ENCODE data around the gene NTRK2.

Gene NTRK2
- total RNA-seq, result 0 to 11.3 (median 0.32) reads per million in 9 experiments

DNA sequence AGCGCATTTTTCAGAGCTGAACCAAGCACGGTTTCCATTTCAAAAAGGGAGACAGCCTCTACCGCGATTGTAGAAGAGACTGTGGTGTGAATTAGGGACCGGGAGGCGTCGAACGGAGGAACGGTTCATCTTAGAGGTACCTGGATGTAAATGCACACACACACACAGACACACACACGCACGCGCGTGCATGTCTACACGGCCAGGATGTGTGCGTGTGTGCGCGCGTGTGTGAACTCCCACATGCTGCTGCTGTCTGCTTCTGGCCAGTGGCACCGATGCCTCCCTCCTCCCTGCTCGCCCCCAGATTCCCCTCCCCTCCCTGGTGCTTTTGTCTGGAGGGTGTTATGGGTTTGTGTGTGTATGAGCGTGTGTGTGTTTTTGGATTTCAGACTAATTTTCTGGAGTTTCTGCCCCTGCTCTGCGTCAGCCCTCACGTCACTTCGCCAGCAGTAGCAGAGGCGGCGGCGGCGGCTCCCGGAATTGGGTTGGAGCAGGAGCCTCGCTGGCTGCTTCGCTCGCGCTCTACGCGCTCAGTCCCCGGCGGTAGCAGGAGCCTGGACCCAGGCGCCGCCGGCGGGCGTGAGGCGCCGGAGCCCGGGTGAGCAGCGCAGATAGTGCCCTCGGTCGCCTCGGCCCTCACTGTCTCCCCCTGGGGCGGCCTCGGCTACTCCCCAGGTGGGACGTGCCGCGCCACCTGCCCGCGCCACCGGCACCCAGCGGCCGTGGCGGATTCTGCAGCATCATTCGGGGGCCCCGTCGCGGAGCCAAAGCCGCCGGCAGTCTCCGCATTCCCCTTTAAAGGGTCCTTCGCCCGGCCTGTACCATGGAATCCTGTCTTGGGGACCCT lies at the start of gene NTRK2:
Gene NTRK2 (plus strand): TSS at position 442 of the 850 bp plus-strand sequence. CDS start 1,020 bp downstream, outside the sequence.
- no peaks in the 10 kb centered on the region for H3K9me3 Mint-ChIP-seq
- no peak within 1 kb of the TSS for H3K27ac Mint-ChIP-seq
- H3K36me3 Mint-ChIP-seq (ENCODE audit: insufficient read depth), result no peaks in the 10 kb centered on the region
- H3K4me1 Mint-ChIP-seq (ENCODE audit: low read depth in 2 of 2), result peaks cover 0 to 14% of the 10 kb centered on the region in 2 donors
- DNase-seq, result no peak
- peak within 1 kb of the TSS in 1 of 2 donors; percentile 70 for H3K4me3 Mint-ChIP-seq
- H3K27me3 Mint-ChIP-seq, result peaks cover 62 to 70% of the 10 kb centered on the region in 2 donors
- ATAC-seq (replicated peaks), result peak; percentile 46

DNA sequence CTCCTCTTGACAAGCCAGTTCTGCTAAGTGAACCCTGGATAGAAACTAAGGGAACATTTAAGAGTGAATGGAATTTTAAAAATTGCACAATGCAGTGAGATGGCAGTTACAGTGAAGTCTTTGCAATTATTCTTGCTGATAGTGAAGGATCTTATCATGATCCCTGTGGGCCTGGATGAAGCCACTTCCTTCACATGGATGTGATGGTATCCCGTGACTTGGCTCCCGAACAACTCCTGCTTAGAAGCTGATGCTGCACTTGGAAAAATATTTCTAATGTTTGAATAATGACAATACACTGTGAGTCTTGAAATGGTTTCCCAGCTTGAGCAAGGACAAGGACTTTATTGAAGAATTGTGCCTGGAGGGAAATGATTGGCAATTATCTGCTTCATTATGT lies 49.2 kb upstream of the NTRK2 start:
- H3K4me1 Mint-ChIP-seq (ENCODE audit: low read depth in 2 of 2), result no peaks in the 10 kb centered on the region
- H3K27ac Mint-ChIP-seq, result no peak overlapping the region
- DNase-seq, result no peak
- no peaks in the 10 kb centered on the region for H3K9me3 Mint-ChIP-seq
- H3K4me3 Mint-ChIP-seq, result no peak overlapping the region
- ATAC-seq (replicated peaks), result no peak
- no peaks in the 10 kb centered on the region for H3K36me3 Mint-ChIP-seq (ENCODE audit: insufficient read depth)
- H3K27me3 Mint-ChIP-seq, result peaks cover 0 to 25% of the 10 kb centered on the region in 2 donors

DNA sequence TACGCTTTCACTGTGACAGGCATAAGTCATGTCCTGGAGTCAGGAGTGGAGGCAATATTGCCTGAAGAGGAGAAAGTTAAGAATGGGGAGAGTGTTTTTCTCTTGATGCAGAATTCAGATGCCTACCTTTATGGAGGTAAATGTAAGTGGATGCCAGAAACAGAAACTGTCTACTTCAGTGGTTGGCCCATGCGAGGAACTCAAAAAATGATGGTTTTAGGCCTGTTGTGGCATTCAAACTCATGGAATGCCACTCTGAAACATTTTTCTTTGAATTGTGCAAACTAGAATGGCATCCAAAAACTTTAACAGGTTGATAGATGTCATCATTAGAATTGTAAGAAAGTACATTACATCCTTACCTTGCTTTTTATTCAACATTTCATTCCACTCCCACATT lies 47.7 kb upstream of the NTRK2 start:
- no peak overlapping the region for H3K27ac Mint-ChIP-seq
- ATAC-seq (replicated peaks) (no peak), DNase-seq (no peak)
- no peaks in the 10 kb centered on the region for H3K36me3 Mint-ChIP-seq (ENCODE audit: insufficient read depth)
- H3K27me3 Mint-ChIP-seq, result peaks cover 0 to 25% of the 10 kb centered on the region in 2 donors
- H3K4me3 Mint-ChIP-seq, result no peak overlapping the region
- H3K4me1 Mint-ChIP-seq (ENCODE audit: low read depth in 2 of 2), result no peaks in the 10 kb centered on the region
- H3K9me3 Mint-ChIP-seq, result no peaks in the 10 kb centered on the region

DNA sequence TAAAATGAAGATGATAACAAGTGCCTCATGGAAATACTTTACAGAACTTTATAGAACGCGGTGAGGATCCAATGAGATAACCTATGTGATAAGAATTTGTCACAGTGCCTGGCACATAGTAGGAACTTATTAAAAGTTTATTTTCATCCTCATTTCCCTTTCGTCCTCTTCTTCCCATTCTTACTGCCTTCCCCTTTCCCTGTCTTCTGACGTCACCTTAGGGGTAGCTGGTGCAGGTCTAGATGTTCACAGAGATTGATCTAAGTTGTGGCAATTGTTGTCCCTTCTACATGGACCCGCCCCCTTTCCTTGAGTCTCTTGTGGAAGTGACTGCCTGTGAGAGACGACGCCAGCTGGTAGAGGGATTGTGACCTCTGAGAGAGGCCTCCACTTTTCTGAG lies 46.5 kb upstream of the NTRK2 start:
- no peaks in the 10 kb centered on the region for H3K9me3 Mint-ChIP-seq
- no peak overlapping the region for H3K27ac Mint-ChIP-seq
- DNase-seq, result no peak
- no peaks in the 10 kb centered on the region for H3K4me1 Mint-ChIP-seq (ENCODE audit: low read depth in 2 of 2)
- H3K27me3 Mint-ChIP-seq, result peaks cover 0 to 21% of the 10 kb centered on the region in 2 donors
- H3K4me3 Mint-ChIP-seq, result no peak overlapping the region
- no peaks in the 10 kb centered on the region for H3K36me3 Mint-ChIP-seq (ENCODE audit: insufficient read depth)
- ATAC-seq (replicated peaks), result no peak

- no peak overlapping the region for H3K4me3 Mint-ChIP-seq
- H3K27ac Mint-ChIP-seq, result no peak overlapping the region
- peaks cover 6 to 7% of the 10 kb centered on the region in 2 donors for H3K9me3 Mint-ChIP-seq
- no peak for ATAC-seq (replicated peaks)
- no peaks in the 10 kb centered on the region for H3K36me3 Mint-ChIP-seq (ENCODE audit: insufficient read depth)
- H3K4me1 Mint-ChIP-seq (ENCODE audit: low read depth in 2 of 2), result no peaks in the 10 kb centered on the region
- no peak for DNase-seq
- no peaks in the 10 kb centered on the region for H3K27me3 Mint-ChIP-seq
Observed at GRCh38 chr9:84636436-84636835, 33.1 kb upstream of the NTRK2 start.

GRCh38 chr9:84642553-84643141 lies 26.9 kb upstream of the NTRK2 start:
- Mint-ChIP-seq H3K36me3 (ENCODE audit: insufficient read depth) (no peaks in the 10 kb centered on the region), H3K27ac (no peak overlapping the region), H3K9me3 (peaks cover 8 to 15% of the 10 kb centered on the region in 2 donors), H3K4me1 (ENCODE audit: low read depth in 2 of 2) (no peaks in the 10 kb centered on the region), H3K27me3 (no peaks in the 10 kb centered on the region), H3K4me3 (no peak overlapping the region)
- DNase-seq, result no peak
- ATAC-seq (replicated peaks), result no peak

DNA sequence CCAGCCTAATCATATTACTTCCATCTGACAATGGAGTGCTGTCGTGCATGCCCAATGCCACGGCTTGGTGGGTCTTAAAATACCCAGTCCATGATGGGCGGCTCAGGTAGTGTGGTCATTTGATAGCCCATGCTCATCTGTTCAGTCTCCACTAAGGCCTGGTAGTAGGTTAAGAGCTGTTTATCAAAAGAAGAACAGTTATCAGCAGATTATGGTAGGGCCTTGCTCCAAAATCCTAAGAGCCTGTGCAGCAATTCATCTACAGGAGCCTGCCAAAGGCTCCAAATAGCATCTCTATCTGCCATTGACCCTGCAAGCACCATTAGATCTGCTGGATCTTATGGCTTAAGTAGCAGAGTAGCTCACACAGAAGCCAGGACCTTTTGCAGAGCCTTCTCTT lies 21.8 kb upstream of the NTRK2 start:
- Mint-ChIP-seq H3K4me1 (ENCODE audit: low read depth in 2 of 2) (no peaks in the 10 kb centered on the region), H3K27me3 (peaks cover 0 to 10% of the 10 kb centered on the region in 2 donors), H3K4me3 (no peak overlapping the region), H3K27ac (no peak overlapping the region), H3K36me3 (ENCODE audit: insufficient read depth) (no peaks in the 10 kb centered on the region), H3K9me3 (peaks cover 0 to 2% of the 10 kb centered on the region in 2 donors)
- no peak for ATAC-seq (replicated peaks)
- no peak for DNase-seq

DNA sequence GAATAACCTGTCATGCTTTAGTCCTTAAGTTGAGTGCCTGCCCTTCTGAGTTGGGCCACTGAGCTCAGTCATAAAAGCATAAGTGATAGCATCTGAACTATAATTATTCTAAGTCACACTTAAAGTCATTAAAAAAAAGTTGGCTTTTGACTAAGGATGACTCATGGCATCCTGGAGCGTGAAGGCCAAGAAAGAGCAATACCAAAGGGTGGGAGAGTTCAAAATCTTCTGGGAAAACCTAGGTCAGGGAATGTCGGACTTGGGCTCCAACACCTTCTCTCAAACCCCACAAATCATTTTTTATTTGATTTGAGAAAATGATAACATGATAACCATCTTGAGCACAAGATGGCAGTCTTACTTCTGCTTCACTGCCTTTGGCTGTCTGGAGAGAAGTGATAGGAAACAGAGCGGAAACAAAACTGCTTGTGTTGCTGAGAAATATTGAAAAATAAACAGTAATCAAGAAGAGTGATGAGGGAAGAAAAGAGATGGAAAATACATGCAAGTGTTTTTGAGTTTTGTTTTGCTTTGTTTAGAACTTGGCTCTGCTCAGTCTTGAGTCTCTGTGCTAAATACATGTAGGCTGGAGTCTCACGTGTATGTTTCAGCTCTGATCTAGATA lies 16.9 kb upstream of the NTRK2 start:
- ATAC-seq (replicated peaks) (no peak), DNase-seq (no peak)
- H3K27ac Mint-ChIP-seq, result no peak overlapping the region

GRCh38 chr9:84655447-84655846 lies 14.1 kb upstream of the NTRK2 start:
- Mint-ChIP-seq H3K27me3 (peaks cover 11 to 15% of the 10 kb centered on the region in 2 donors), H3K27ac (no peak overlapping the region)
- no peak for DNase-seq

More for the DNA sequence above, 16.9 kb upstream of the NTRK2 start:
- peaks cover 7 to 11% of the 10 kb centered on the region in 2 donors for H3K27me3 Mint-ChIP-seq
- no peak overlapping the region for H3K4me3 Mint-ChIP-seq
- H3K9me3 Mint-ChIP-seq, result peaks cover 0 to 2% of the 10 kb centered on the region in 2 donors
- no peaks in the 10 kb centered on the region for H3K4me1 Mint-ChIP-seq (ENCODE audit: low read depth in 2 of 2)
- no peaks in the 10 kb centered on the region for H3K36me3 Mint-ChIP-seq (ENCODE audit: insufficient read depth)

GRCh38 chr9:84659313-84659712 lies 10.2 kb upstream of the NTRK2 start:
- no peaks in the 10 kb centered on the region for H3K9me3 Mint-ChIP-seq
- H3K4me1 Mint-ChIP-seq (ENCODE audit: low read depth in 2 of 2), result no peaks in the 10 kb centered on the region
- H3K36me3 Mint-ChIP-seq (ENCODE audit: insufficient read depth), result no peaks in the 10 kb centered on the region
- no peak overlapping the region for H3K4me3 Mint-ChIP-seq
- peaks cover 0 to 15% of the 10 kb centered on the region in 2 donors for H3K27me3 Mint-ChIP-seq
- DNase-seq, result no peak
- ATAC-seq (replicated peaks), result no peak
- H3K27ac Mint-ChIP-seq, result no peak overlapping the region

More at GRCh38 chr9:84655447-84655846, 14.1 kb upstream of the NTRK2 start:
- H3K4me1 Mint-ChIP-seq (ENCODE audit: low read depth in 2 of 2), result no peaks in the 10 kb centered on the region
- no peak for ATAC-seq (replicated peaks)
- H3K36me3 Mint-ChIP-seq (ENCODE audit: insufficient read depth), result no peaks in the 10 kb centered on the region
- peaks cover 0 to 2% of the 10 kb centered on the region in 2 donors for H3K9me3 Mint-ChIP-seq
- no peak overlapping the region for H3K4me3 Mint-ChIP-seq

- no peaks in the 10 kb centered on the region for H3K36me3 Mint-ChIP-seq (ENCODE audit: insufficient read depth)
- H3K27me3 Mint-ChIP-seq, result peaks cover 0 to 15% of the 10 kb centered on the region in 2 donors
- H3K27ac Mint-ChIP-seq, result no peak overlapping the region
- H3K4me3 Mint-ChIP-seq, result no peak overlapping the region
- H3K9me3 Mint-ChIP-seq, result no peaks in the 10 kb centered on the region
- DNase-seq, result no peak
- no peak for ATAC-seq (replicated peaks)
- H3K4me1 Mint-ChIP-seq (ENCODE audit: low read depth in 2 of 2), result no peaks in the 10 kb centered on the region
Observed at GRCh38 chr9:84659773-84660172, 9.8 kb upstream of the NTRK2 start.

DNA sequence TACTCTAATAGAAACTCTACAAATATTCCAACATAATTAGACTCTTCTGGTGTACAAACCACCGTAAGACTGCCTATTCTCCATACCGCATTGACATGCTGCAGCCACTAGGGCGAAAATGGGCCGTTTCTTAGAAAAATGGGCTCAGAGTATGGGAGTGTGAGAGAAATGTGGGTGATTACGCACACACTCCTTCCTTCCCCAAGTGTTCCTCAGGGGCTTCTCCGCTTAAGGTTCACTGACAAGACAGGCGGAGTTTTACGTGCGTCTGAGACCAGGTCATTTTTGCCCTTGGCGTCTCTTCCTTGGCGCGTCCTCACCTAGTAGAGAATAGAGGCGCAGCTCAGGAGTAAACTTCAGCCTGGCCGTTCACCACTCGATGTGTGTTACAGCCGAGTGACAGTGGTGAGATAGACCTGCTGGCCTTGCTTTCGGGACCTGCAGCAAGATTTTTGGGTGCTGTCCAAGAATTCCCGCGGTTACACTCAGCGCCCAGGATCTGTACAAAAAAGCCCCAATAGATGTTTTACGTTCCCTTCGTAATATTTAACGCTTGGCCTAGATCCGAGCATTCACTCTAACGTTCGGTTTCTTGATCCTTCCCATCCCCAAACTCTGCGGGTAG lies 1.8 kb upstream of the NTRK2 start:
- Mint-ChIP-seq H3K4me1 (ENCODE audit: low read depth in 2 of 2) (peaks cover 0 to 14% of the 10 kb centered on the region in 2 donors), H3K4me3 (peak overlapping the region in 1 of 2 donors; percentile 51), H3K9me3 (no peaks in the 10 kb centered on the region), H3K36me3 (ENCODE audit: insufficient read depth) (no peaks in the 10 kb centered on the region), H3K27ac (no peak overlapping the region), H3K27me3 (peaks cover 53 to 66% of the 10 kb centered on the region in 2 donors)
- DNase-seq (no peak), ATAC-seq (replicated peaks) (no peak)
